ENCODE measurements around the gene PDIA4. TPM values are rescaled to one million over a fixed set of nuclear protein-coding genes. Genes with fewer than 3 reads are reported as not detected.
"Not testable (repeated sequence)": the region's sequence is repeated elsewhere in the genome, so short reads cannot be mapped to it uniquely, and the experiment has no call there.

PDIA4 gene
- total RNA-seq, 4 donors from 2014 or later = 40.4 to 124 (median 45.2) TPM

- TF ChIP-seq CTCF (IDR thresholded peaks at IDR 0.05) (no peak), POLR2A (IDR thresholded peaks at IDR 0.05) (no peak), EP300 (IDR thresholded peaks at IDR 0.05) (no peak)
- Histone ChIP-seq H3K4me1 (peaks cover 0 to 38% (median 11%) of the 10 kb centered on the region in 4 donors), H3K27me3 (peaks cover 0 to 4% of the 10 kb centered on the region in 2 donors), H3K9me3 (peaks cover 0 to 3% (median 0%) of the 10 kb centered on the region in 4 donors), H3K36me3 (no peaks in the 10 kb centered on the region), H3K27ac (peak overlapping the region in 3 of 4 donors; percentile 17 to 63 (median 48)), H3K4me3 (peak overlapping the region; percentile 38 to 68 (median 64))
- no peak for DNase-seq (ENCODE audit: low spot score in 2 of 2)
- WGBS, 2 donors = 1 to 3% methylated on average over 20 to 23 of the region's 23 CpGs
Observed at GRCh38 chr7:148982654-148983199, 45.6 kb downstream of the PDIA4 start.

GRCh38 chr7:148979827-148980226, 48.5 kb downstream of the PDIA4 start:
- no peak for TF ChIP-seq CTCF (IDR thresholded peaks at IDR 0.05)
- TF ChIP-seq EP300 (IDR thresholded peaks at IDR 0.05) = no peak
- TF ChIP-seq POLR2A (IDR thresholded peaks at IDR 0.05) = no peak
- Histone ChIP-seq H3K36me3 (no peaks in the 10 kb centered on the region), H3K4me3 (no peak overlapping the region), H3K9me3 (peaks cover 0 to 3% (median 0%) of the 10 kb centered on the region in 4 donors), H3K27ac (no peak overlapping the region), H3K4me1 (peaks cover 0 to 22% (median 9%) of the 10 kb centered on the region in 4 donors), H3K27me3 (peaks cover 0 to 4% of the 10 kb centered on the region in 2 donors)
- whole genome bisulfite sequencing, 2 donors = 90 to 91% methylated on average over 9 of the region's 9 CpGs
- DNase-seq (ENCODE audit: low spot score in 2 of 2) = no peak

- not testable (repeated sequence) for H3K9me3 ChIP-seq; DNase-seq (ENCODE audit: low spot score in 2 of 2); H3K27me3 ChIP-seq; H3K4me3 ChIP-seq; H3K27ac ChIP-seq; H3K36me3 ChIP-seq
- peaks cover 0 to 14% (median 4%) of the 10 kb centered on the region in 4 donors for H3K4me1 ChIP-seq
- 79 to 83% methylated on average over 7 of the region's 7 CpGs for WGBS, 2 donors
Observed at GRCh38 chr7:148979072-148979471, 49.2 kb downstream of the PDIA4 start.

- WGBS, 2 donors = 40 to 42% methylated on average over 8 of the region's 8 CpGs
- no peak overlapping the region for H3K27ac ChIP-seq
- DNase-seq (ENCODE audit: low spot score in 2 of 2) = no peak
- H3K9me3 ChIP-seq = peaks cover 0 to 3% (median 0%) of the 10 kb centered on the region in 4 donors
- H3K4me1 ChIP-seq = peaks cover 0 to 7% (median 2%) of the 10 kb centered on the region in 4 donors
- H3K4me3 ChIP-seq = no peak overlapping the region
- H3K36me3 ChIP-seq = no peaks in the 10 kb centered on the region
- no peak for TF ChIP-seq POLR2A (IDR thresholded peaks at IDR 0.05)
- TF ChIP-seq EP300 (IDR thresholded peaks at IDR 0.05) = no peak
- TF ChIP-seq CTCF (IDR thresholded peaks at IDR 0.05) = no peak
- peaks cover 0 to 4% of the 10 kb centered on the region in 2 donors for H3K27me3 ChIP-seq
Observed at GRCh38 chr7:148978091-148978490, 50.2 kb downstream of the PDIA4 start.

- peaks cover 0 to 2% (median 0%) of the 10 kb centered on the region in 4 donors for H3K9me3 ChIP-seq
- WGBS, 2 donors = 69 to 82% methylated on average over 3 of the region's 3 CpGs
- no peak for TF ChIP-seq POLR2A (IDR thresholded peaks at IDR 0.05)
- TF ChIP-seq EP300 (IDR thresholded peaks at IDR 0.05) = no peak
- TF ChIP-seq CTCF (IDR thresholded peaks at IDR 0.05) = no peak
- H3K36me3 ChIP-seq = no peaks in the 10 kb centered on the region
- H3K4me1 ChIP-seq = no peaks in the 10 kb centered on the region
- no peak overlapping the region for H3K27ac ChIP-seq
- no peak overlapping the region for H3K4me3 ChIP-seq
- no peak for DNase-seq (ENCODE audit: low spot score in 2 of 2)
- peaks cover 0 to 4% of the 10 kb centered on the region in 2 donors for H3K27me3 ChIP-seq
Observed at GRCh38 chr7:148975896-148976295, 52.4 kb downstream of the PDIA4 start.
